CD14-positive monocyte (primary cell): ENCODE data around the gene FSCN2. TPM values are rescaled to one million over a fixed set of nuclear protein-coding genes. Genes with fewer than 3 reads are reported as not detected.

Experiments used
- DNase-seq, 3 donors: peaks; one replicate each; pipeline ENCODE4 v3.0.0-alpha.2; 2011 to 2022
- H2AFZ ChIP-seq: 2 replicates; pipeline ENCODE4 v1.6.0; 2012; ENCODE audit warnings: mild to moderate bottlenecking, low read depth, low read length, inconsistent platforms; ENCODE audit not compliant: insufficient read depth, poor library complexity, severe bottlenecking
- H3K27ac ChIP-seq, 2 donors: 1 replicate in 1 of 2; 2 replicates in 1 of 2; pipeline ENCODE4 v1.5.1; 2012 to 2013; ENCODE audit warnings: low read length in 2 of 2, control low read depth in 1 of 2, inconsistent platforms in 1 of 2, low read depth in 1 of 2, mild to moderate bottlenecking in 1 of 2
- H3K27me3 ChIP-seq, 2 donors: one replicate each; pipeline versions ENCODE4 v1.6.0 to v1.6.1; 2011 to 2013; ENCODE audit warnings: low read length in 2 of 2; ENCODE audit not compliant: control insufficient read depth in 2 of 2, insufficient read depth in 2 of 2
- H3K36me3 ChIP-seq, 2 donors: replicated peaks in 1 of 2; 1 replicate in 1 of 2; 2 replicates in 1 of 2; pipeline versions ENCODE4 v1.5.1 to v1.6.1; 2012 to 2013; ENCODE audit warnings: low read length in 2 of 2, control low read depth in 1 of 2, inconsistent platforms in 1 of 2, mild to moderate bottlenecking in 1 of 2; ENCODE audit not compliant: insufficient read depth in 2 of 2, control insufficient read depth in 1 of 2
- H3K4me1 ChIP-seq, 2 donors: 1 replicate in 1 of 2; 2 replicates in 1 of 2; pipeline versions ENCODE4 v1.5.1 to v1.6.1; 2012 to 2013; ENCODE audit warnings: low read length in 2 of 2, control low read depth in 1 of 2, inconsistent platforms in 1 of 2, mild to moderate bottlenecking in 1 of 2, moderate library complexity in 1 of 2; ENCODE audit not compliant: insufficient read depth in 2 of 2, control insufficient read depth in 1 of 2
- H3K4me2 ChIP-seq: replicated peaks from 2 replicates; pipeline ENCODE3; 2012; ENCODE audit warnings: low read length, moderate library complexity, mild to moderate bottlenecking; ENCODE audit not compliant: poor library complexity, severe bottlenecking; ENCODE audit errors: extremely low read depth
- H3K4me3 ChIP-seq, 3 experiments: fragments of 200-600 bp in 1 of 3; sonication (generic) in 1 of 3; replicated peaks in 1 of 3; 1 replicate in 2 of 3; 2 replicates in 1 of 3; pipeline ENCODE4 v1.5.1; 2011 to 2013; ENCODE audit warnings: low read length in 3 of 3, mild to moderate bottlenecking in 3 of 3, control low read depth in 2 of 3, low read depth in 2 of 3, inconsistent platforms in 1 of 3, moderate library complexity in 1 of 3
- H3K79me2 ChIP-seq: 2 replicates; pipeline ENCODE4 v1.6.0; 2012; ENCODE audit warnings: mild to moderate bottlenecking, control low read depth, inconsistent platforms, low read length, moderate library complexity; ENCODE audit not compliant: insufficient read depth
- H3K9ac ChIP-seq: 2 replicates; pipeline ENCODE4 v1.6.0; 2017; ENCODE audit warnings: low read length, mild to moderate bottlenecking; ENCODE audit not compliant: insufficient read depth, poor library complexity, severe bottlenecking
- H3K9me3 ChIP-seq, 2 donors: replicated peaks in 1 of 2; 1 replicate in 1 of 2; 2 replicates in 1 of 2; pipeline versions ENCODE4 v1.5.1 to v1.6.1; 2012 to 2013; ENCODE audit warnings: low read length in 2 of 2, control low read depth in 1 of 2; ENCODE audit not compliant: control insufficient read depth in 1 of 2, insufficient read depth in 1 of 2
- H4K20me1 ChIP-seq: 2 replicates; pipeline ENCODE4 v1.6.0; 2012; ENCODE audit warnings: mild to moderate bottlenecking, low read length, control low read depth, moderate library complexity; ENCODE audit not compliant: insufficient read depth
- H3K27ac Mint-ChIP-seq, 7 donors: one replicate each; pipeline ENCODE4 v1.8.0; 2020; ENCODE audit warnings: mild to moderate bottlenecking in 7 of 7, mixed read lengths in 7 of 7, moderate library complexity in 6 of 7, inconsistent platforms in 2 of 7
- H3K27me3 Mint-ChIP-seq, 3 donors: one replicate each; pipeline ENCODE4 v1.8.0; 2021 to 2022; ENCODE audit warnings: low read depth in 3 of 3, mild to moderate bottlenecking in 3 of 3, mixed read lengths in 3 of 3, moderate library complexity in 3 of 3, inconsistent platforms in 1 of 3
- H3K36me3 Mint-ChIP-seq, 2 donors: one replicate each; pipeline ENCODE4 v1.8.0; 2020; ENCODE audit warnings: mixed read lengths in 2 of 2, inconsistent platforms in 1 of 2, mild to moderate bottlenecking in 1 of 2
- H3K4me1 Mint-ChIP-seq: one replicate; pipeline ENCODE4 v1.8.0; 2020; ENCODE audit warnings: mild to moderate bottlenecking, mixed read lengths
- H3K4me3 Mint-ChIP-seq, 2 donors: one replicate each; pipeline ENCODE4 v1.8.0; 2020; ENCODE audit warnings: mild to moderate bottlenecking in 2 of 2, mixed read lengths in 2 of 2, moderate library complexity in 1 of 2
- H3K9me3 Mint-ChIP-seq, 7 donors: one replicate each; pipeline ENCODE4 v1.8.0; 2020 to 2022; ENCODE audit warnings: mixed read lengths in 7 of 7, mild to moderate bottlenecking in 6 of 7, moderate library complexity in 6 of 7, inconsistent platforms in 2 of 7
- whole genome bisulfite sequencing: methylation state at CpG from one replicate; pipeline ENCODE4 v1.1.5; 2013; ENCODE audit warnings: missing lambda C conversion rate; ENCODE audit not compliant: insufficient coverage; 5-methylcytosine and 5-hydroxymethylcytosine counted together
- intact Hi-C, 2 donors: fragments of 100-400 bp; cut with micrococcal nuclease; formaldehyde crosslinking; loops; one replicate each; pipeline versions ENCODE4 v1.15.0 to v1.15.1; 2023
- polyA plus RNA-seq, 3 donors: library from polyadenylated mRNA; depleted of rRNA in 1 of 3; unstranded in 2 of 3; stranded (reverse) in 1 of 3; fragments of 300-500 nt in 2 of 3; fragments of >200 nt in 1 of 3; fragmentation: Illumina TruSeq in 2 of 3; gene quantifications; 1 replicate in 2 of 3; 2 replicates in 1 of 3; pipeline ENCODE4 v1.2.3, GENCODE V29; 2012 to 2021
- TF ChIP-seq, protein P1 (sequence below): fragments of 200-600 bp; IDR thresholded peaks from one replicate; pipeline ENCODE4 v1.8.0; 2022; ENCODE audit warnings: antibody characterized with exemption, mild to moderate bottlenecking

The FSCN2 gene
- polyA plus RNA-seq, 3 donors = 0.07 TPM; not detected in 2

DNA sequence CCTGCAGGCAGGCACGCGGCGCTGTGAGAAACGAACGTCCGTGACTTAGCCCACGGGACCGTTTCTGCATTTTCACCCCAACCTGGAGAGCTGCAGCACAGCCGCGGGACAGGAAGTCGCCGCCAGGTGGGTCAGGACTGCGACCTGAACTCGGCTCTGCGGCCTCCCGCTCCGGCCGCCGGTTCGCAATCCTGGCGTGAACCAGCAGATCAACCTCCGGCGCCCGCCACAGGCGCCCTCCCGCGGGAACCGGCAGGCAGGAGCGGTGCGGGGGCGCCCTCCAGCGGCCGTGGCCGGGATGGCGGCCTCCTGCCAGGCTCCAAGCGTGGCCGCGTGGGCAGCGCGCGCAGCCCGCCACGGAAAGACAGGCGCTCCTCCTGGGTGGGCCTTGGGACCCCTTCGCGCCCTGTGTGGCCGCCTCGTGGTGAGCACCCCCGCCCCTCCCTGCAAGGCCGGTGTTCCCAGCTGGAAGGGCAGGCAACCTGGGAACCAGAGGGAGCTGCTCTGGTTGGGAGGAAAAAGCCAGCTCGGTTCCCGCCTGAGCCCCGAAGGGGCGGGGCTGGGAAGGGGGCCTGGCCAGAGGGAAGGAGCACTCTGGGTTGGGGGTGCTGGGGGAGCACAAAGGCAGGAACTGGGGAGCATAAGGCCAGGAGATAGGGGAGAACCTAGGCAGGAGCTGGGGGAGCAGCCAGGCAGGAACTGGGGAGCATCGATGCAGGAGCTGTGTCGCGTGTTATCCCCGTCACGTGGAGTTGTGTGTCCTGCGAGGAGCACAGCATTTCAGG lies 43.8 kb upstream of the FSCN2 start:
- Histone ChIP-seq H3K4me1 (peaks cover 50 to 69% of the 10 kb centered on the region in 2 donors), H3K9me3 (no peaks in the 10 kb centered on the region), H3K79me2 (no peaks in the 10 kb centered on the region), H3K27me3 (peaks cover 0 to 30% of the 10 kb centered on the region in 2 donors), H3K4me3 (peak overlapping the region; percentile 6 to 76 (median 11)), H4K20me1 (no peaks in the 10 kb centered on the region), H3K36me3 (no peaks in the 10 kb centered on the region), H2AFZ (peak overlapping the region; percentile 89), H3K4me2 (peak overlapping the region; percentile 94), H3K9ac (peak overlapping the region; percentile 40), H3K27ac (no peak overlapping the region)
- H3K9me3 Mint-ChIP-seq = peaks cover 0 to 9% (median 0%) of the 10 kb centered on the region in 7 donors
- no peak overlapping the region for H3K27ac Mint-ChIP-seq
- peak overlapping the region; percentile 62 to 64 for H3K4me3 Mint-ChIP-seq
- 6% methylated on average over 59 of the region's 60 CpGs for WGBS
- TF ChIP-seq, protein P1, sequence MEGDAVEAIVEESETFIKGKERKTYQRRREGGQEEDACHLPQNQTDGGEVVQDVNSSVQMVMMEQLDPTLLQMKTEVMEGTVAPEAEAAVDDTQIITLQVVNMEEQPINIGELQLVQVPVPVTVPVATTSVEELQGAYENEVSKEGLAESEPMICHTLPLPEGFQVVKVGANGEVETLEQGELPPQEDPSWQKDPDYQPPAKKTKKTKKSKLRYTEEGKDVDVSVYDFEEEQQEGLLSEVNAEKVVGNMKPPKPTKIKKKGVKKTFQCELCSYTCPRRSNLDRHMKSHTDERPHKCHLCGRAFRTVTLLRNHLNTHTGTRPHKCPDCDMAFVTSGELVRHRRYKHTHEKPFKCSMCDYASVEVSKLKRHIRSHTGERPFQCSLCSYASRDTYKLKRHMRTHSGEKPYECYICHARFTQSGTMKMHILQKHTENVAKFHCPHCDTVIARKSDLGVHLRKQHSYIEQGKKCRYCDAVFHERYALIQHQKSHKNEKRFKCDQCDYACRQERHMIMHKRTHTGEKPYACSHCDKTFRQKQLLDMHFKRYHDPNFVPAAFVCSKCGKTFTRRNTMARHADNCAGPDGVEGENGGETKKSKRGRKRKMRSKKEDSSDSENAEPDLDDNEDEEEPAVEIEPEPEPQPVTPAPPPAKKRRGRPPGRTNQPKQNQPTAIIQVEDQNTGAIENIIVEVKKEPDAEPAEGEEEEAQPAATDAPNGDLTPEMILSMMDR = peak; percentile 98
- DNase-seq = peak; percentile 72 to 78 (median 75)
- H3K36me3 Mint-ChIP-seq = no peaks in the 10 kb centered on the region
- H3K27me3 Mint-ChIP-seq = peaks cover 18 to 38% (median 24%) of the 10 kb centered on the region in 3 donors
- peaks cover 41% of the 10 kb centered on the region for H3K4me1 Mint-ChIP-seq
- intact Hi-C loops = loop anchor here (1.0 to 10.0 kb wide), 9 partner anchors 52 to 342 kb away; no protein-coding TSS in a partner anchor

- Histone ChIP-seq H4K20me1 (no peaks in the 10 kb centered on the region), H3K4me1 (peaks cover 46 to 62% of the 10 kb centered on the region in 2 donors), H3K27me3 (peaks cover 0 to 24% of the 10 kb centered on the region in 2 donors), H3K36me3 (no peaks in the 10 kb centered on the region), H3K79me2 (no peaks in the 10 kb centered on the region), H3K9ac (no peak overlapping the region), H2AFZ (no peak overlapping the region), H3K4me3 (no peak overlapping the region), H3K27ac (no peak overlapping the region), H3K9me3 (no peaks in the 10 kb centered on the region), H3K4me2 (peak overlapping the region; percentile 11)
- TF ChIP-seq, protein P1 = no peak
- peak; percentile 21 to 46 (median 25) for DNase-seq
- intact Hi-C loops = loop anchor here (2.0 to 10.0 kb wide), 2 partner anchors 24 to 202 kb away; no protein-coding TSS in a partner anchor
- peaks cover 0 to 5% (median 0%) of the 10 kb centered on the region in 7 donors for H3K9me3 Mint-ChIP-seq
- H3K27ac Mint-ChIP-seq = peak overlapping the region in 2 of 7 donors; percentile 17 to 45
- 94% methylated on average over 2 of the region's 17 CpGs for WGBS
- H3K4me1 Mint-ChIP-seq = peaks cover 41% of the 10 kb centered on the region
- no peaks in the 10 kb centered on the region for H3K36me3 Mint-ChIP-seq
- H3K27me3 Mint-ChIP-seq = peaks cover 16 to 39% (median 29%) of the 10 kb centered on the region in 3 donors
- H3K4me3 Mint-ChIP-seq = peak overlapping the region; percentile 49 to 55
Observed at GRCh38 chr17:81486199-81486810, 41.9 kb upstream of the FSCN2 start.
